ENCODE measurements around the gene STAG2.

- TF ChIP-seq JUNB (IDR thresholded peaks at IDR 0.05; ENCODE audit: unreplicated experiment) (no peak), POLR2AphosphoS5 (IDR thresholded peaks at IDR 0.05; ENCODE audit: low read depth) (no peak), CTCF (conservative IDR thresholded peaks at IDR 0.05; ENCODE audit: low read depth in 2 of 2) (no peak), REST (IDR thresholded peaks at IDR 0.05; ENCODE audit: unreplicated experiment) (no peak), ZNF331 (CRISPR knock-in tag; IDR thresholded peaks at IDR 0.05; ENCODE audit: low read depth) (no peak), CREB1 (CRISPR knock-in tag; IDR thresholded peaks at IDR 0.05; ENCODE audit: low read depth) (no peak), STAT1 (IDR thresholded peaks at IDR 0.05; ENCODE audit: unreplicated experiment) (no peak), EZH2phosphoT487 (IDR thresholded peaks at IDR 0.05; ENCODE audit: unreplicated experiment) (no peak), EZH2 (IDR thresholded peaks at IDR 0.05; ENCODE audit: low read depth, unreplicated experiment) (no peak)
Observed at GRCh38 chrX:123964156-123964834, 2.8 kb downstream of the STAG2 start.
